Measurements from ENCODE around the gene TTC24.

GRCh38 chr1:156618853-156619581, 39.5 kb downstream of the TTC24 start, which contains the start of gene HAPLN2:
- TF ChIP-seq ZNF384 (IDR thresholded peaks at IDR 0.05) (no peak), HDGF (IDR thresholded peaks at IDR 0.05; ENCODE audit: borderline replicate concordance) (no peak), FOXM1 (IDR thresholded peaks at IDR 0.05; ENCODE audit: borderline replicate concordance) (no peak), FOXK2 (IDR thresholded peaks at IDR 0.05) (no peak), SP1 (IDR thresholded peaks at IDR 0.05) (no peak), BHLHE40 (IDR thresholded peaks at IDR 0.05; ENCODE audit: borderline replicate concordance) (no peak), CTBP1 (IDR thresholded peaks at IDR 0.05; ENCODE audit: borderline replicate concordance) (no peak), L3MBTL2 (conservative IDR thresholded peaks at IDR 0.05) (no peak), LEF1 (IDR thresholded peaks at IDR 0.05; ENCODE audit: borderline replicate concordance) (no peak), ELF4 (IDR thresholded peaks at IDR 0.05) (no peak), ARNT (IDR thresholded peaks at IDR 0.05) (no peak), PKNOX1 (IDR thresholded peaks at IDR 0.05) (no peak), TARDBP (IDR thresholded peaks at IDR 0.05) (no peak)

Measured in HEK293T (cell line).